GM12873 (cell line): ENCODE measurements around the gene GAK.

ENCODE experiments used
- CTCF ChIP-seq: IDR thresholded peaks from 2 replicates; pipeline ENCODE4 v1.5.1; 2012; ENCODE audit warnings: low read depth, mild to moderate bottlenecking, moderate library complexity, low read length, control low read depth; ENCODE audit not compliant: insufficient read depth; ENCODE audit errors: missing control alignments

GAK gene

GRCh38 chr4:931960-932712, at the start of gene GAK, which contains the start of gene TMEM175:
TSS of gene GAK (minus strand) at chr4:932316. CDS start at chr4:932187, 129 bp downstream.
TSS of gene TMEM175 (plus strand) at chr4:932460. CDS start at chr4:947740, 15,280 bp downstream.
- TF ChIP-seq CTCF = no peak

- no peak for TF ChIP-seq CTCF
These were observed 47.0 kb upstream of the GAK start for GRCh38 chr4:978957-979701.

DNA sequence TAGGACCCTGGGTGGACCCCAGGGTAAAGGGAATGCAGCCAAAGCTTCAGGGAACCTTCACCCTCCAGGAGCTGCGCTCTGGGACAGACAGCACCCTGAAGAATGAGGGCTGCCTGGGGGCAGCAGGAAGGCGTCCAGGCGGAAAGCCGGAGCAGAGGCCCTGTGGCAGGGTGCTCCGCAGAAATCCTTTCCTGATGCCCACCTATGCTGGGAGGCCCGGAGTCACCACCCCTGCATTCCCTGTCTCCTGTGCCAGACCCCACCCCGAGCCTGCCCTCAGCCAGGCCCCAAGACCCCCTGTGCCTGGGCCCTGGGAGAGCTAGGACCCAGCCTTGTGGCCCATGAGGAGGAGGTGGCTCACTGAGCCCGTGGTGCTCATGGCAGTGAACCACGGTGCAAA, 42.6 kb upstream of the GAK start:
- no peak for TF ChIP-seq CTCF

- no peak for TF ChIP-seq CTCF
These were observed 41.6 kb upstream of the GAK start, which contains the start of gene DGKQ for GRCh38 chr4:973431-974397. TSS of gene DGKQ (minus strand) at chr4:973569. CDS start at chr4:973482, 87 bp downstream.

DNA sequence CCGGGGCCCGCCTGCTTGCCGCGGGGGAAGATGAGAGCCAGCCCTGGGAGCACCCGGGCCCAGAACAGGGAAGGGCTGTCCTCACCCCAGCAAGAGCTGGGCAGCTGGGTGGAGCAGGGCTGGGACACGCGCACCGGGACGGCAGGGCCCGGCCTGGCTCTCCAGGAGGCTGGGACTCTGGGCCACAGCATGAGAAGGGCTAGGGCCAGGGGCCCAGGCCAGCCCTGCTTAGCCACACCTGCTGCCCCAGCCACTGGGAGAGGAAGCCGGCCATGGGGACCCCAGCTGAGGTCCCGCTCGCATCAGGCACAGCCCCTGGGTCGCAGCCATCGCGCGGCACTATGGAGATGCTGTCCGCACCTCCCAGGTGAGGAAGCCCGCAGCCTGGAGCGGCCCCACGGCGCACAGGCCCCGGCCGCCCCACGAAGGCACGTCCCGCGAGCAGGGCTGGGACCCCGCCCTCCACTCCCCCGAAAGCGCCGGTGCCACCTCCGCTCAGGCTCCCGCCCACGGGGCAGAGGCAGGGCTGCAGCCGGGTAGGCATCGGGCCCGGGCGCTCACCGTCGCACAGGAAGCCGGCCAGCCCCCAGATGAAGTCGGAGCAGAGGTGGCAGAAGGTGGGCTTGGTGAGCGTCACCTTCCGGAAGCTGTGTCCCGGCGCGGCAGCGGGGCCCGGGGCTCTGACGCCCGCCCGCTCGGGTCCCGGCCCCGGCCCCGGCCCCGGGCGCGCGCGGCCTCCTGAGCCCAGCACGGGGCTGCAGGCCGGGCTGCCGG, 40.7 kb upstream of the GAK start:
- TF ChIP-seq CTCF = no peak

GRCh38 chr4:971666-972500, 39.8 kb upstream of the GAK start:
- TF ChIP-seq CTCF = no peak
